ENCODE data around the gene TRIP12. TPM values are rescaled to one million over a fixed set of nuclear protein-coding genes. Genes with fewer than 3 reads are reported as not detected.

TRIP12 gene
- total and polyA plus RNA-seq, 2 of the 4 experiments (the other 2 are of a cell fraction) = 51.6 to 209 TPM

Small RNA genes lying within 50 kb of the gene (microRNA-seq; reads per million reads assigned to microRNA genes)
- not detected for gene RNU6-613P (ENCODE audit: insufficient read depth, insufficient read length)
- gene RNU6-964P (ENCODE audit: insufficient read depth, insufficient read length) = not detected

Small RNA genes lying within 50 kb of the gene (small RNA-seq; reads per million reads assigned to genes)
- gene RNU6-613P (0 to 5.4 (median 0) reads per million in 5 experiments), gene RNU6-964P (0 reads per million in 5 experiments)

Other genes with a start within 250 kb of the TRIP12 start
- gene DNER, start 207.5 kb downstream of the TRIP12 start, total RNA-seq (2012; rRNA removed) = under 0.01 TPM in 2 replicates
- 0.14 and 0.20 TPM in 2 replicates for gene DNER, start 207.5 kb downstream of the TRIP12 start, polyA plus RNA-seq (2012; rRNA removed)
- 2.2 TPM in 2 replicates for gene FBXO36, start 494 bp upstream of the TRIP12 start, total RNA-seq (2012; rRNA removed)
- gene FBXO36, start 494 bp upstream of the TRIP12 start, polyA plus RNA-seq (2012; rRNA removed) = 1.2 and 1.3 TPM in 2 replicates
- 0.56 and 0.90 TPM in 2 replicates for gene SLC16A14, start 146.9 kb upstream of the TRIP12 start, total RNA-seq (2012; rRNA removed)
- 0.49 and 0.79 TPM in 2 replicates for gene SLC16A14, start 146.9 kb upstream of the TRIP12 start, polyA plus RNA-seq (2012; rRNA removed)